Liver (tissue), 5 donors: ENCODE data around the gene TNFRSF1B. TPM values are rescaled to one million over a fixed set of nuclear protein-coding genes. Genes with fewer than 3 reads are reported as not detected.

Source experiments
- polyA plus RNA-seq, 2 donors: library from polyadenylated mRNA; stranded (reverse) in 1 of 2; unstranded in 1 of 2; fragments of 200-250 nt in 1 of 2; fragments of >200 nt in 1 of 2; fragmentation: Nextera tagmentation in 1 of 2; extraction: Ambion mirVana in 1 of 2; gene quantifications; one replicate each; pipeline versions ENCODE4 v1.2.1 to v1.2.3, GENCODE V29; 2013 to 2015
- small RNA-seq: library from RNA; depleted of rRNA; stranded (forward); fragments of <200 nt; gene quantifications from one replicate; pipeline ENCODE3, GENCODE V24; 2014
- total RNA-seq, 2 donors: library from RNA; depleted of rRNA; stranded (reverse); fragments of >200 nt; gene quantifications; one replicate each; pipeline ENCODE4 v1.2.3, GENCODE V29; 2014
- donor health status: healthy.
- donor health status: healthy.
- donor health status: healthy.

TNFRSF1B gene
- total and polyA plus RNA-seq, 4 donors = 7.2 to 19.6 (median 16.5) TPM

Small RNA genes within 50 kb of the gene (small RNA-seq; reads per million reads assigned to genes)
- gene MIR4632 (not detected), gene RF00156 (not detected)

Other genes starting within 250 kb of the TNFRSF1B start
- 10 to 100 TPM; 26.3 to 77.5 TPM for gene KIAA2013, start 240.6 kb upstream of the TNFRSF1B start, total RNA-seq
- gene KIAA2013, start 240.6 kb upstream of the TNFRSF1B start, polyA plus RNA-seq = 10 to 100 TPM; 16.8 to 39.6 TPM
- gene PLOD1, start 232.3 kb upstream of the TNFRSF1B start, total RNA-seq = 10 to 100 TPM; 54.9 to 82.9 TPM
- 10 to 100 TPM; 48.0 to 73.0 TPM for gene PLOD1, start 232.3 kb upstream of the TNFRSF1B start, polyA plus RNA-seq
- gene MFN2, start 186.5 kb upstream of the TNFRSF1B start, total RNA-seq = 10 to 100 TPM; 36.0 to 87.8 TPM
- 10 to 100 TPM; 17.2 to 50.4 TPM for gene MFN2, start 186.5 kb upstream of the TNFRSF1B start, polyA plus RNA-seq
- 10 to 100 TPM; 16.4 to 20.6 TPM for gene MIIP, start 147.5 kb upstream of the TNFRSF1B start, total RNA-seq
- 10 to 100 TPM; 11.1 to 19.2 TPM for gene MIIP, start 147.5 kb upstream of the TNFRSF1B start, polyA plus RNA-seq
- under 1 TPM; 0.08 to 0.19 TPM for gene TNFRSF8, start 103.7 kb upstream of the TNFRSF1B start, total RNA-seq
- under 1 TPM; 0.11 to 0.13 TPM for gene TNFRSF8, start 103.7 kb upstream of the TNFRSF1B start, polyA plus RNA-seq
- 10 to 100 TPM; 14.5 to 68.3 TPM for gene VPS13D, start 63.0 kb downstream of the TNFRSF1B start, total RNA-seq
- 10 to 100 TPM; 10.2 to 10.7 TPM for gene VPS13D, start 63.0 kb downstream of the TNFRSF1B start, polyA plus RNA-seq